K562 (cell line): ENCODE data around the gene MAGIX. TPM values are rescaled to one million over a fixed set of nuclear protein-coding genes. Genes with fewer than 3 reads are reported as not detected.
A peak's percentile ranks its signal among the peaks of the same experiment; 100 is the strongest.

Source experiments
- CBFA2T3 ChIP-seq: fragments of 450-650 bp; IDR thresholded peaks from 2 replicates; pipeline ENCODE4 v1.6.1; 2017
- E2F3 ChIP-seq: fragments of 250-450 bp; sonication (Bioruptor Pico); IDR thresholded peaks from 2 replicates; pipeline ENCODE4 v1.4.0; 2020; ENCODE audit warnings: mild to moderate bottlenecking
- E2F8 ChIP-seq: fragments of 450-650 bp; IDR thresholded peaks from 2 replicates; pipeline ENCODE4 v1.7.1; 2018; ENCODE audit warnings: mild to moderate bottlenecking, low read depth; ENCODE audit not compliant: partially characterized antibody
- HNRNPUL1 ChIP-seq: fragments of 200-400 bp; formaldehyde crosslinking; IDR thresholded peaks from 2 replicates; pipeline ENCODE4 v1.6.1; 2017; ENCODE audit warnings: low read length
- IFI16 ChIP-seq: fragments of 250-450 bp; sonication (Bioruptor Pico); IDR thresholded peaks from 2 replicates; pipeline ENCODE4 v2.1.2; 2022; ENCODE audit warnings: mild to moderate bottlenecking, inconsistent platforms
- KDM1A ChIP-seq, 2 experiments: fragments of 450-650 bp; IDR thresholded peaks; 2 replicates each; pipeline ENCODE4 v1.6.1; 2016; ENCODE audit warnings: mild to moderate bottlenecking in 2 of 2
- SIN3A ChIP-seq, 2 experiments: fragments of 150-350 bp in 1 of 2; IDR thresholded peaks; 2 replicates each; pipeline ENCODE4 v1.6.1; 2011 to 2016; ENCODE audit warnings: borderline replicate concordance in 2 of 2, low read depth in 2 of 2, low read length in 2 of 2, mild to moderate bottlenecking in 2 of 2, moderate library complexity in 2 of 2; ENCODE audit not compliant: control insufficient read depth in 1 of 2
- SMARCA4 ChIP-seq: fragments of 450-650 bp; IDR thresholded peaks from 2 replicates; pipeline ENCODE4 v1.6.1; 2016
- SREBF2 ChIP-seq: sonication (generic); formaldehyde crosslinking; IDR thresholded peaks from 2 replicates; pipeline ENCODE4 v1.4.0; 2020; ENCODE audit warnings: mild to moderate bottlenecking, missing genetic modification reagents
- THRA ChIP-seq: fragments of 450-650 bp; IDR thresholded peaks from 2 replicates; pipeline ENCODE4 v1.6.1; 2017; ENCODE audit warnings: mild to moderate bottlenecking, moderate library complexity
- ZC3H8 ChIP-seq: fragments of 450-650 bp; IDR thresholded peaks from 2 replicates; pipeline ENCODE4 v1.6.1; 2017
- ZNF324 ChIP-seq: fragments of 250-450 bp; sonication (Bioruptor Pico); IDR thresholded peaks from 2 replicates; pipeline ENCODE4 v1.4.0; 2020; ENCODE audit warnings: mild to moderate bottlenecking
- ZNF668 ChIP-seq: fragments of 250-450 bp; sonication (Bioruptor Pico); IDR thresholded peaks from 2 replicates; pipeline ENCODE4 v1.8.0; 2022; ENCODE audit warnings: mild to moderate bottlenecking, inconsistent platforms
- ZNF785 ChIP-seq: fragments of 250-450 bp; sonication (Bioruptor Pico); IDR thresholded peaks from 2 replicates; pipeline ENCODE4 v1.4.0; 2020; ENCODE audit warnings: mild to moderate bottlenecking
- polyA plus RNA-seq, 8 experiments: library from polyadenylated mRNA; depleted of rRNA in 4 of 8; stranded (reverse) in 5 of 8; unstranded in 3 of 8; fragments of >200 nt; fragmentation: Nextera tagmentation in 2 of 8; fragmentation: Illumina TruSeq in 1 of 8; extraction: Ambion mirVana in 2 of 8; extraction: Trizol in 1 of 8; gene quantifications; 2 replicates each; pipeline versions ENCODE4 v1.2.1 to v1.2.3, GENCODE V29; 2011 to 2014; ENCODE audit warnings: inconsistent platforms in 1 of 8, missing spikeins in 1 of 8
- total RNA-seq, 7 experiments: library from RNA; depleted of rRNA in 6 of 7; stranded (reverse); fragments of >200 nt in 6 of 7; fragmentation: Illumina TruSeq in 2 of 7; extraction: Trizol in 2 of 7; gene quantifications; 2 replicates each; pipeline versions ENCODE4 v1.2.1 to v1.2.3, GENCODE V29; 2011 to 2021; ENCODE audit warnings: low replicate concordance in 1 of 7
- TF ChIP-seq, protein P1 (sequence below): fragments of 450-650 bp; IDR thresholded peaks from 2 replicates; pipeline ENCODE4 v1.6.1; 2017; ENCODE audit warnings: antibody characterized with exemption
- TF ChIP-seq, protein P2 (sequence below), 2 experiments: fragments of 450-650 bp in 1 of 2; sonication (generic) in 1 of 2; formaldehyde crosslinking; conservative IDR thresholded peaks; 2 replicates each; pipeline versions ENCODE4 v1.4.0 to v1.8.1; 2020 to 2022; ENCODE audit warnings: mild to moderate bottlenecking in 1 of 2, missing genetic modification reagents in 1 of 2

Gene MAGIX
- total and polyA plus RNA-seq, 9 of the 15 experiments (the other 6 are each of a cell fraction or from before 2014, with no cell fraction given) = 0.08 to 3.5 (median 0.47) TPM

GRCh38 chrX:49199906-49200771, 37.6 kb downstream of the MAGIX start, which contains the start of gene SYP (continued):
- TF ChIP-seq THRA (no peak), SMARCA4 (no peak; the same call in 1 of the 2 replicates), ZC3H8 (no peak), E2F8 (no peak), SIN3A (IDR thresholded peaks at IDR 0.05; ENCODE audit: borderline replicate concordance in 2 of 2, control insufficient read depth in 1 of 2, low read depth in 2 of 2, low read length in 2 of 2) (peak; percentile 70 to 96; a peak in 3 of 4 replicates), IFI16 (CRISPR knock-in tag) (no peak), ZNF324 (CRISPR knock-in tag) (no peak), ZNF785 (no peak), HNRNPUL1 (no peak), CBFA2T3 (no peak), KDM1A (IDR thresholded peaks at IDR 0.05) (no peak), ZNF668 (CRISPR knock-in tag) (no peak), SREBF2 (CRISPR knock-in tag) (no peak), E2F3 (peak; percentile 34; the same call in 1 of the 2 replicates)
- TF ChIP-seq, protein P1, sequence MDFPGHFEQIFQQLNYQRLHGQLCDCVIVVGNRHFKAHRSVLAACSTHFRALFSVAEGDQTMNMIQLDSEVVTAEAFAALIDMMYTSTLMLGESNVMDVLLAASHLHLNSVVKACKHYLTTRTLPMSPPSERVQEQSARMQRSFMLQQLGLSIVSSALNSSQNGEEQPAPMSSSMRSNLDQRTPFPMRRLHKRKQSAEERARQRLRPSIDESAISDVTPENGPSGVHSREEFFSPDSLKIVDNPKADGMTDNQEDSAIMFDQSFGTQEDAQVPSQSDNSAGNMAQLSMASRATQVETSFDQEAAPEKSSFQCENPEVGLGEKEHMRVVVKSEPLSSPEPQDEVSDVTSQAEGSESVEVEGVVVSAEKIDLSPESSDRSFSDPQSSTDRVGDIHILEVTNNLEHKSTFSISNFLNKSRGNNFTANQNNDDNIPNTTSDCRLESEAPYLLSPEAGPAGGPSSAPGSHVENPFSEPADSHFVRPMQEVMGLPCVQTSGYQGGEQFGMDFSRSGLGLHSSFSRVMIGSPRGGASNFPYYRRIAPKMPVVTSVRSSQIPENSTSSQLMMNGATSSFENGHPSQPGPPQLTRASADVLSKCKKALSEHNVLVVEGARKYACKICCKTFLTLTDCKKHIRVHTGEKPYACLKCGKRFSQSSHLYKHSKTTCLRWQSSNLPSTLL = no peak
- TF ChIP-seq, protein P2, sequence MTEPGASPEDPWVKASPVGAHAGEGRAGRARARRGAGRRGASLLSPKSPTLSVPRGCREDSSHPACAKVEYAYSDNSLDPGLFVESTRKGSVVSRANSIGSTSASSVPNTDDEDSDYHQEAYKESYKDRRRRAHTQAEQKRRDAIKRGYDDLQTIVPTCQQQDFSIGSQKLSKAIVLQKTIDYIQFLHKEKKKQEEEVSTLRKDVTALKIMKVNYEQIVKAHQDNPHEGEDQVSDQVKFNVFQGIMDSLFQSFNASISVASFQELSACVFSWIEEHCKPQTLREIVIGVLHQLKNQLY (CRISPR knock-in tag; conservative IDR thresholded peaks at IDR 0.05) = peak in 1 of 2 experiments; percentile 92; a peak in 1 of 4 replicates
